Fibroblast of gingiva (primary cell): Measurements from ENCODE around the gene HLCS.

Source experiments
- DNase-seq: peaks from one replicate; pipeline ENCODE4 v3.0.0-alpha.2; 2011; ENCODE audit warnings: low read depth

Gene HLCS

GRCh38 chr21:36985751-36986594 lies 19.5 kb upstream of the HLCS start:
- DNase-seq, result no peak

- no peak for DNase-seq
Measured at GRCh38 chr21:36981977-36982700, 15.7 kb upstream of the HLCS start.

GRCh38 chr21:36981049-36981391 lies 14.6 kb upstream of the HLCS start:
- no peak for DNase-seq

- peak; percentile 33 for DNase-seq
Measured at GRCh38 chr21:36980280-36981048, 14.0 kb upstream of the HLCS start.

GRCh38 chr21:36976882-36977651 lies 10.6 kb upstream of the HLCS start:
- DNase-seq, result peak; percentile 75

- no peak for DNase-seq
Measured at GRCh38 chr21:36976228-36976861, 9.9 kb upstream of the HLCS start.

- DNase-seq, result no peak
Measured at GRCh38 chr21:36974851-36975192, 8.4 kb upstream of the HLCS start.

- DNase-seq, result no peak
Measured at GRCh38 chr21:36973986-36974850, 7.7 kb upstream of the HLCS start.

GRCh38 chr21:36968976-36969375 lies 2.5 kb upstream of the HLCS start:
- no peak for DNase-seq

GRCh38 chr21:36968414-36968813 lies 1.9 kb upstream of the HLCS start:
- DNase-seq, result no peak

- peak; percentile 12 for DNase-seq
Measured at GRCh38 chr21:36966821-36967768, 626 bp upstream of the HLCS start.

- no peak for DNase-seq
Measured at GRCh38 chr21:36965720-36966065, 776 bp downstream of the HLCS start.

GRCh38 chr21:36964827-36965719 lies 1.4 kb downstream of the HLCS start:
- no peak for DNase-seq

- no peak for DNase-seq
Measured at GRCh38 chr21:36964398-36964797, 2.1 kb downstream of the HLCS start.

- DNase-seq, result no peak
Measured at GRCh38 chr21:36962098-36962780, 4.2 kb downstream of the HLCS start.

GRCh38 chr21:36960676-36961284 lies 5.7 kb downstream of the HLCS start:
- DNase-seq, result no peak

GRCh38 chr21:36959020-36959835 lies 7.2 kb downstream of the HLCS start:
- no peak for DNase-seq
